ENCODE measurements around the gene CSN2.

The CSN2 gene

GRCh38 chr4:69920874-69921273, 44.7 kb downstream of the CSN2 start:
- no peak for TF ChIP-seq CTCF (IDR thresholded peaks at IDR 0.05; ENCODE audit: control insufficient read depth, insufficient read depth, low read depth, low read length, missing control alignments)
- no peak for DNase-seq (ENCODE audit: low read depth)
- no peak overlapping the region for H3K4me3 ChIP-seq (ENCODE audit: control insufficient read depth, low read depth, low read length)

- no peak for TF ChIP-seq CTCF (IDR thresholded peaks at IDR 0.05; ENCODE audit: control insufficient read depth, insufficient read depth, low read depth, low read length, missing control alignments)
- no peak overlapping the region for H3K4me3 ChIP-seq (ENCODE audit: control insufficient read depth, low read depth, low read length)
- DNase-seq (ENCODE audit: low read depth): no peak
Measured at GRCh38 chr4:69910016-69910782, 55.3 kb downstream of the CSN2 start.

GRCh38 chr4:69909195-69909594, 56.3 kb downstream of the CSN2 start:
- no peak for TF ChIP-seq CTCF (IDR thresholded peaks at IDR 0.05; ENCODE audit: control insufficient read depth, insufficient read depth, low read depth, low read length, missing control alignments)
- no peak for DNase-seq (ENCODE audit: low read depth)
- H3K4me3 ChIP-seq (ENCODE audit: control insufficient read depth, low read depth, low read length): no peak overlapping the region

GRCh38 chr4:69907151-69907550, 58.4 kb downstream of the CSN2 start:
- TF ChIP-seq CTCF (IDR thresholded peaks at IDR 0.05; ENCODE audit: control insufficient read depth, insufficient read depth, low read depth, low read length, missing control alignments): no peak
- no peak overlapping the region for H3K4me3 ChIP-seq (ENCODE audit: control insufficient read depth, low read depth, low read length)
- no peak for DNase-seq (ENCODE audit: low read depth)
